Measurements from ENCODE around the gene PHC3.

PHC3 gene

DNA sequence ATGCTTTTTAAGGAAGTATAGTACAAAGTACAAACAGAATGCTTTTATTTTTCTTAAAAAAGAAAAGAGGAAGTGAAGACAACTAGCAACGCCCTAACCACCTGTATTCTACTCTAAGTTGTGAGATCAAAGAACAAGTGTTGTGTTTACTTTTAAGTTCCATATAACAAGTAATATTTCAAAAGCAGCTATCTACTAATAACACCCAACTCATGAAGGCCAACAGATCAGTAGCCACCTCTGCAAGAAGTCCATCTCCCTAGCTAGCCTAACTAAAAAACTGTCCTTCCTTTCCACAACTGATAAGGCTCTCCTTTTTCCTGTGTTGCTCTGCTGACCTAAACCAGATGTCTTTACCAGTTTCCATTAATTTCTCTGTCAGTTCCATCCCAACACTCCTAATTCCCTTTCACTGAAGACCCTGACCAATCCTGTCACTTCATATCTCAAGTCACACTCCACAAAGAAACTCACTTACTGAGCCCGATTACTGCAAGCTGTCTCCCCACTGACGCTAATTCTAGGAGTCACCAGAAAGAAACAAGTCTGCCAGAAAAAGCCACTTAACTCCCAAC, 26.9 kb downstream of the PHC3 start:
- TF ChIP-seq CTCF (IDR thresholded peaks at IDR 0.05; ENCODE audit: low read depth, low read length, missing control alignments), result no peak
- DNase-seq (ENCODE audit: low read depth), result no peak
- in situ Hi-C loops (cut with HindIII; ENCODE audit: low sequenced_read_pairs), result no loop called here
- no peak overlapping the region for H3K4me3 ChIP-seq (ENCODE audit: low read depth, low read length)

DNA sequence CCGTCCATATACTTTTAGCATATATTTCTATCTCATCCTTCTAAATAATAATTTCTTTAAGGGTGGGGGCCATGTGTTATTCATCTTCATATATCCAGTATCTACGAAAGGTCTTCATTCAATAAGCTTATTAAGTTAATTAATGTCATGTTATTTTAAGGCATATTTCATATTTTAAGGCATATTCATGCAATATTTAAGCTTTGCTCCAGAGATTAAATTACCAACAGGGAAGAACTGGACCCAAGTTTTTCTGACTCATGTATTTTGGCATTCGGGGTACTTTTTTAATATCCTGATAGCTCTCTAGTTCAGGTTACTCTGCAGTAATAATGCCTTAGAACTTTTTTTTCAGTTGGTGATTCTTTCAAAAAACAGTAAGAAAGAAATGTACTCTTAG, 27.4 kb downstream of the PHC3 start:
- in situ Hi-C loops (cut with HindIII; ENCODE audit: low sequenced_read_pairs), result no loop called here
- TF ChIP-seq CTCF (IDR thresholded peaks at IDR 0.05; ENCODE audit: low read depth, low read length, missing control alignments), result no peak
- DNase-seq (ENCODE audit: low read depth), result no peak
- no peak overlapping the region for H3K4me3 ChIP-seq (ENCODE audit: low read depth, low read length)

- in situ Hi-C loops (cut with HindIII; ENCODE audit: low sequenced_read_pairs), result no loop called here
- no peak for TF ChIP-seq CTCF (IDR thresholded peaks at IDR 0.05; ENCODE audit: low read depth, low read length, missing control alignments)
- no peak for DNase-seq (ENCODE audit: low read depth)
- H3K4me3 ChIP-seq (ENCODE audit: low read depth, low read length), result no peak overlapping the region
These were observed 30.0 kb downstream of the PHC3 start for GRCh38 chr3:170151536-170151935.

DNA sequence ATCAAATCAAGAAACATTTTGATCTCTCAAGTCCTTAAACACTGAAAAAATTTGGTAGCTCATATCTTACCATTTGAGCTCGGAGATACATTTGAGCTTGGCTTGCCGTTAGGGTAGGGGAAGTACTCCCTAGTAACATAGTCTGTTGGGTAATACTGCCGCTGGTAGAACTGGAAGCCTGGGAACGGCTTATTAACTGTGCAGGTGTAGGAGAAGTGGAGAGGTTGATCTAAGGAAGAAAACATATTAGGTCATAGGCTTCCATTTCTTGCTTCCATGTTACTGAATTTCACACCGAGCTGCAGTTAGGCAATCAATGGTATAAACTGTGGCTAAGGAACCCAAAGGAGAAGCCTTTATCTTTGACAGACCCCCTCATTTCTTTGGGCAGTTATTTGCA, 32.5 kb downstream of the PHC3 start:
- TF ChIP-seq CTCF (IDR thresholded peaks at IDR 0.05; ENCODE audit: low read depth, low read length, missing control alignments), result no peak
- DNase-seq (ENCODE audit: low read depth), result no peak
- in situ Hi-C loops (cut with HindIII; ENCODE audit: low sequenced_read_pairs), result no loop called here

DNA sequence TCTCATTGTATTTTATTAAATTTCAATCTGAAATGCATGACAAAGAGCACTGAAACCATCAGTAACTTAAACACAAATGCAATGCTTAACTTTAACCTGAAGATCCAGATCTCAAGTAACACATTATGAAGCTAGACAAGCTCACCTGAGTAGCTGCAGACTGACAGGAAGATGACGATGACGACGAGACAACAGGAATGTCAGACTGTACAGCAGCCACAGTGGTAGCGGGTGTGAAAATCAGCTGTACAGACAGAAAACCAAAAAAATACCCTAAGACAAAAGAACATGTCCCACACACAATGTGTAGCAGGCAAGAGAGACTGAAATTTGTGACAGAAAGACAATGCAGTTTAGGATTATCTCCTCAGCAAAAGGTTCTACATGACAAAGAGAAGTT, 36.3 kb downstream of the PHC3 start:
- H3K4me3 ChIP-seq (ENCODE audit: low read depth, low read length), result no peak overlapping the region
- no peak for DNase-seq (ENCODE audit: low read depth)
- in situ Hi-C loops (cut with HindIII; ENCODE audit: low sequenced_read_pairs), result no loop called here
- TF ChIP-seq CTCF (IDR thresholded peaks at IDR 0.05; ENCODE audit: low read depth, low read length, missing control alignments), result no peak

More for the DNA sequence above, 32.5 kb downstream of the PHC3 start:
- H3K4me3 ChIP-seq (ENCODE audit: low read depth, low read length), result no peak overlapping the region

GRCh38 chr3:170144437-170144843, 37.1 kb downstream of the PHC3 start:
- no peak for TF ChIP-seq CTCF (IDR thresholded peaks at IDR 0.05; ENCODE audit: low read depth, low read length, missing control alignments)

GRCh38 chr3:170142373-170142772, 39.2 kb downstream of the PHC3 start:
- TF ChIP-seq CTCF (IDR thresholded peaks at IDR 0.05; ENCODE audit: low read depth, low read length, missing control alignments), result no peak
- no peak overlapping the region for H3K4me3 ChIP-seq (ENCODE audit: low read depth, low read length)
- DNase-seq (ENCODE audit: low read depth), result no peak
- in situ Hi-C loops (cut with HindIII; ENCODE audit: low sequenced_read_pairs), result no loop called here

More at GRCh38 chr3:170144437-170144843, 37.1 kb downstream of the PHC3 start:
- no peak overlapping the region for H3K4me3 ChIP-seq (ENCODE audit: low read depth, low read length)
- no peak for DNase-seq (ENCODE audit: low read depth)
- in situ Hi-C loops (cut with HindIII; ENCODE audit: low sequenced_read_pairs), result no loop called here
